Activated naive CD8-positive, alpha-beta T cell treated with anti-CD3 and anti-CD28 coated beads, Interleukin-2, amount 10 ng/mL, durations not matched to agents 7 days and 5 days (primary cell): Measurements from ENCODE around the gene C15orf40. TPM values are rescaled to one million over a fixed set of nuclear protein-coding genes. Genes with fewer than 3 reads are reported as not detected.
A peak's percentile ranks its signal among the peaks of the same experiment; 100 is the strongest.

Experiments used
- ATAC-seq: fragments of 150-1000 bp; cut with Tn5 transposase; one replicate; pipeline ENCODE4 v1.10.0; 2021; ENCODE audit warnings: low read depth, moderate library complexity
- POLR2A ChIA-PET: fragments of 350-600 bp; sonication (Branson Sonifier 250); formaldehyde crosslinking; loops from one replicate; lab custom pipeline; 2021; ENCODE audit warnings: antibody characterized with exemption; lab: Charles Lee
- DNase-seq: peaks from one replicate; pipeline ENCODE4 v3.0.0; 2021
- H3K27ac Mint-ChIP-seq: one replicate; pipeline ENCODE4 v1.8.0; 2022; ENCODE audit warnings: mild to moderate bottlenecking, mixed read lengths
- H3K27me3 Mint-ChIP-seq: one replicate; pipeline ENCODE4 v1.8.0; 2022; ENCODE audit warnings: mild to moderate bottlenecking, moderate library complexity, mixed read lengths
- H3K36me3 Mint-ChIP-seq: one replicate; pipeline ENCODE4 v1.8.0; 2021; ENCODE audit warnings: mild to moderate bottlenecking, mixed read lengths
- H3K4me1 Mint-ChIP-seq: one replicate; pipeline ENCODE4 v1.8.0; 2021; ENCODE audit warnings: mixed read lengths
- H3K4me3 Mint-ChIP-seq: one replicate; pipeline ENCODE4 v1.8.0; 2022; ENCODE audit warnings: mild to moderate bottlenecking, moderate library complexity, mixed read lengths
- H3K9me3 Mint-ChIP-seq: one replicate; pipeline ENCODE4 v1.8.0; 2021; ENCODE audit warnings: mixed read lengths
- total RNA-seq, 2 experiments: library from RNA; stranded (reverse); gene quantifications; one replicate each; pipeline ENCODE4 v1.2.3, GENCODE V29; 2021

The C15orf40 gene
- total RNA-seq, 2 experiments from 2014 or later = 28.5 to 35.4 TPM

DNA sequence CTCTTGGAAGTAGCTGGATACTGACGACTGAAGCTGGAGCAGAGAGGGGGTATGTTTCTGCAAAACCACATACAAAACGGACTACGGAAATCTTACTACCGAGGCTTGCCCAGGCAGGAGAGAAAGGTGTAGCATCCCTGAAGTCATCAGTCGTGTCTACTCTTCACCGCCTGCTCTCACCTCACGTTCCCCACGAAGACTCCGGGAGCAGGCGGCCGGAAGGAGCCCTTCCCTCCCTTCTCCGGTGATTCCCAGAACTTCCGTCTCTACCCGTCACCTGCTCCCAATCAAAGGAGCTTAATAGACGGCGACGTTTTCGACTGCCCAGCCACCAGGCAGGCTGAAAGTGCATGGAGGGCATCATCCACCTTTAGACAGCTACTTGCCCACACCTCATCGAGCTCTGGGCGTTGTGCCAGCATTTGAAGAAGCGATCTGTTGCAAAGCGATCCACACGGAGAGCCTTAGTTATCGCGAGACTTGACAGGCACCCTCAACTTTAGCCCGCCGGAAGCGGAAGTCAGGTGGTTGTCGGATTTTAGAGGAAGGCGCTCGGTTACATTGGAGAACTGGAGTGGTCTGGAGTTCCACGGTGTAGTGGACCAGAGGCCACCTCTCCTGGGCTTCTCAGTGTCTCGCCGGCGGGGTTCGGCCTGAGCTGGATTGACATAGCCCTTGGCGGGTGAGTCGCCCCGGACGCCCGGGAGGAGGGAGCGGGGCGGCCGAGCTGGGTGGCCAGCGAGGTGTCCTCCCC lies 25.6 kb downstream of the C15orf40 start, which contains the start of gene RAMAC:
Gene RAMAC, plus strand, starts transcription at position 523 of the 754 bp plus-strand sequence. CDS start 2,809 bp downstream, outside the sequence.
- Mint-ChIP-seq H3K9me3 (no peaks in the 10 kb centered on the region), H3K27me3 (no peaks in the 10 kb centered on the region), H3K4me3 (peak within 1 kb of the TSS; percentile 90), H3K4me1 (peaks cover 27% of the 10 kb centered on the region), H3K36me3 (peaks cover 24% of the 10 kb centered on the region), H3K27ac (peak within 1 kb of the TSS; percentile 98)
- ATAC-seq = peak; percentile 92
- POLR2A ChIA-PET = interaction anchor here (1.2 to 2.3 kb wide), 9 partner anchors 14 to 445 kb away, joined by 3 to 17 read pairs (median 7); partner anchors contain the start of genes C15orf40 and RPS17
- peak; percentile 83 for DNase-seq

- H3K4me1 Mint-ChIP-seq = peaks cover 13% of the 10 kb centered on the region
- no peaks in the 10 kb centered on the region for H3K9me3 Mint-ChIP-seq
- DNase-seq = no peak
- H3K4me3 Mint-ChIP-seq = no peak overlapping the region
- H3K27me3 Mint-ChIP-seq = no peaks in the 10 kb centered on the region
- POLR2A ChIA-PET = no interaction called here
- ATAC-seq = no peak
- no peak overlapping the region for H3K27ac Mint-ChIP-seq
- H3K36me3 Mint-ChIP-seq = peaks cover 10% of the 10 kb centered on the region
Measured at GRCh38 chr15:82980981-82981380, 30.5 kb downstream of the C15orf40 start.

GRCh38 chr15:82979726-82980125 lies 31.7 kb downstream of the C15orf40 start:
- no peak overlapping the region for H3K4me3 Mint-ChIP-seq
- no peaks in the 10 kb centered on the region for H3K27me3 Mint-ChIP-seq
- H3K9me3 Mint-ChIP-seq = no peaks in the 10 kb centered on the region
- H3K4me1 Mint-ChIP-seq = peaks cover 9% of the 10 kb centered on the region
- POLR2A ChIA-PET = no interaction called here
- DNase-seq (no peak), ATAC-seq (no peak)
- no peak overlapping the region for H3K27ac Mint-ChIP-seq
- peaks cover 10% of the 10 kb centered on the region for H3K36me3 Mint-ChIP-seq

- Mint-ChIP-seq H3K27ac (no peak overlapping the region), H3K4me3 (no peak overlapping the region), H3K4me1 (peaks cover 9% of the 10 kb centered on the region), H3K9me3 (no peaks in the 10 kb centered on the region), H3K36me3 (peaks cover 8% of the 10 kb centered on the region), H3K27me3 (no peaks in the 10 kb centered on the region)
- DNase-seq (no peak), ATAC-seq (no peak)
- POLR2A ChIA-PET = no interaction called here
Measured at GRCh38 chr15:82978438-82978837, 33.0 kb downstream of the C15orf40 start.

GRCh38 chr15:82977076-82977475 lies 34.4 kb downstream of the C15orf40 start:
- Mint-ChIP-seq H3K9me3 (no peaks in the 10 kb centered on the region), H3K27me3 (no peaks in the 10 kb centered on the region), H3K4me3 (no peak overlapping the region), H3K4me1 (peaks cover 8% of the 10 kb centered on the region), H3K36me3 (peaks cover 8% of the 10 kb centered on the region), H3K27ac (no peak overlapping the region)
- DNase-seq = no peak
- POLR2A ChIA-PET = no interaction called here
- ATAC-seq = no peak

- ATAC-seq = no peak
- POLR2A ChIA-PET = interaction anchor here (2.8 kb wide), 1 partner anchor 13 kb away, joined by 10 read pairs; the partner anchor contains the start of gene RAMAC
- no peaks in the 10 kb centered on the region for H3K9me3 Mint-ChIP-seq
- no peak for DNase-seq
- peaks cover 10% of the 10 kb centered on the region for H3K4me1 Mint-ChIP-seq
- peaks cover 3% of the 10 kb centered on the region for H3K36me3 Mint-ChIP-seq
- H3K4me3 Mint-ChIP-seq = no peak overlapping the region
- peaks cover 3% of the 10 kb centered on the region for H3K27me3 Mint-ChIP-seq
- no peak overlapping the region for H3K27ac Mint-ChIP-seq
Measured at GRCh38 chr15:82972990-82973389, 38.4 kb downstream of the C15orf40 start.

DNA sequence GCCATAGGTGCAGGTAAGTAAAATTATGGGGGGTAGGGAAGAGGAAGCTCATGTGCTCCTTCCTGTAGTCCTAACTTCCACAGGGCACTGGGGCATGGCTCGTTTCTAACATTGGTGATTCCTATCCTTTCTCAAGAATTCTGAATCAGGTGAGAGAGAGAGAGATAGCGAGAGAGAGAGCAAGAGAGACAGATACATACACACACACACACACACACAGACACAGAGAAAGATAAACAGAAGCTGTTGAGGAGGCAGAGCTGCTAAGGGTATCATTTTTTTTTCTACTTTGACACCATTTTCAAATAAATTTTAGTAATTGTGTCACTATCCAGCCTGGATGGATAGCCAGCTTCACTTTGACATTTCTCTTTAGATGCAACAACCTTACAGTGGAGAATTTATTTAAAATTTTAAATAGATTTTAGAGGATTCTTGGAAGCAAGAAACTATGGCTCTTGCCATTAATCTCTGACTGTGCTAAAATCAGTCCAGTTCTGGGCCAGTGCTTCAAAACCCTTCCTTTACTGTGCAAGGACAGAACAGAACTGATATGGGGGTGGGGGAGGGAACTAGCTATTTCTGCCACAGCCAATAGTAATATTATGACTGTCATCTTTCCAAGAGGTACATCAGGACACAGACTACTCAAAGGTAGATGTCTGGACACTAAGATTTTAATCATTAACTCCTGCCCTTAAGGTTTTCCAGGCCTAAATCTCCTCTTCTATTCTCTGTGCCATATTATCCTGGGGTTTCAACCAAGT lies 40.0 kb downstream of the C15orf40 start:
- POLR2A ChIA-PET = interaction anchor here (2.8 kb wide), 1 partner anchor 15 kb away, joined by 10 read pairs; the partner anchor contains the start of gene RAMAC
- Mint-ChIP-seq H3K4me1 (peaks cover 16% of the 10 kb centered on the region), H3K36me3 (peaks cover 2% of the 10 kb centered on the region), H3K27ac (no peak overlapping the region), H3K9me3 (no peaks in the 10 kb centered on the region), H3K27me3 (peaks cover 3% of the 10 kb centered on the region), H3K4me3 (no peak overlapping the region)
- no peak for DNase-seq
- ATAC-seq = no peak

DNA sequence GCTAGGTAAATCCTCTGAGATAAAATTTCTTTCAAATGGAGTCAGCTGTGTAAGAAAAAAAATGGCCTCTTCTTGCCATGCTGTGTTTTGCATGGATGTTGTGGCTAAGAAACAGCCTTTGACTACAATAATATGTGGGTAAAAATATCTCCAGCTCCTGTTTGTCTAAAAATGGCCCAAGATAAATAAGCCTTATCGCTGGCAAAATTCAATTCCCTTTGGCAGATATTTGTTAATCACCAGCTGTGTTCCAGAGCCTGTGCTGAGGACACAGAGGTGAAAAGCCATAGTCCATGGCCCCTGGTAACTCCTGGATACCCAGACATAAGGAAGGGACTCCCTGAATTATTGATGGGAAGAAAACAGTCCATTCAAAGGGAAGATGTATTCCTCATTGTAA lies 40.7 kb downstream of the C15orf40 start:
- Mint-ChIP-seq H3K4me1 (peaks cover 23% of the 10 kb centered on the region), H3K27ac (no peak overlapping the region), H3K9me3 (no peaks in the 10 kb centered on the region), H3K4me3 (no peak overlapping the region), H3K27me3 (peaks cover 3% of the 10 kb centered on the region), H3K36me3 (peaks cover 2% of the 10 kb centered on the region)
- DNase-seq (no peak), ATAC-seq (no peak)
- POLR2A ChIA-PET = interaction anchor here (2.8 kb wide), 1 partner anchor 15 kb away, joined by 10 read pairs; the partner anchor contains the start of gene RAMAC

DNA sequence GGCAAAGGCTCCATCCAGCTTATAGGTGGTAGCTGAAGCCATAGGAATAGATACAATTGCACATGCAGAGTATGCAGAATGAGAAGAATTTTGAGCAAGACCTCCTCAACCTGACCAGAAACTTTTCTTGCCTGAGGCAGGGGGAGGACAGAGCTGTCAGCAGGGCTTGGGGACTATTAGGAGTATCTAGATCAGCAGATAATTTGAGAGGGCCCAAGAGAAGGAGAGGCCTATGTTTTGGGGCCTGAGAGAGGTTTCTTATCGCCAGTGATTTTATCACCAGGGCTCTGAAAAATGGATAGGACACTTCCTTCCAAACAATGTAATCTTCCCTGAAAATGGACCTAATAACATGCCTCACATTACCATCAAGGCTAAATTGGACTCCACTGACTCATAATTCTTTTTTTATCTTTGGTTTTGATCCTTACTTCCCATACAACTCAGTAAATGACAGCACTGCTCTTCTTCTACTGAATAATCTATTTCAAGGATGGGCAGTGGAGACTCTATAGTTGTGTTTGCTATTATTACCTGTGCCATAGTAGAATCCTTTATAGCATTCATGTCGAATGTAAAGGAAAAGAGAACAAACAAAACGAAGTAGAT lies 41.3 kb downstream of the C15orf40 start:
- POLR2A ChIA-PET = interaction anchor here (2.8 kb wide), 1 partner anchor 16 kb away, joined by 10 read pairs; the partner anchor contains the start of gene RAMAC
- Mint-ChIP-seq H3K27ac (no peak overlapping the region), H3K9me3 (no peaks in the 10 kb centered on the region), H3K36me3 (peaks cover 2% of the 10 kb centered on the region), H3K4me1 (peaks cover 24% of the 10 kb centered on the region), H3K4me3 (no peak overlapping the region), H3K27me3 (peaks cover 3% of the 10 kb centered on the region)
- ATAC-seq (no peak), DNase-seq (no peak)

DNA sequence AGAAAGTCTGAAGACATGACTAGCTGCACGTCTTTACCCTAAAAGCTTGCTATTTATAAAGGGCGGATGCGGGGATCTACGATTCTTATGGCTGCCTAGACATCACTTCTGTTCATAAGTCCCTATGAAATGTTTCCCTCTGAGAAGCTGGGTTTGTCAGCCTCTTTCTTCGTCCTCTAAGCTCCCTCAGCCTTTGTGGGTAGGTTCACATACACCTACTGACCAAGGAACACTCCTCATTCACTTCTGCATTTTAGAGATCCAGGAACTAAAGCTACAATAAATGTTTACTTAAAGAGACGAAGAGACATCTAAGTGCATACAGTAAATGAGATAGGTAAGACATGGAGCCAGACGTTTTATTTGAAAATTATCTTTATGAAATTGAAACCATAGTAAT lies 42.1 kb downstream of the C15orf40 start:
- no peak overlapping the region for H3K4me3 Mint-ChIP-seq
- DNase-seq (no peak), ATAC-seq (no peak)
- POLR2A ChIA-PET = interaction anchor here (0.8 to 1.0 kb wide), 2 partner anchors 42 to 98 kb away, joined by 4 read pairs; partner anchors contain the start of genes BTBD1 and C15orf40
- no peak overlapping the region for H3K27ac Mint-ChIP-seq
- no peaks in the 10 kb centered on the region for H3K9me3 Mint-ChIP-seq
- H3K36me3 Mint-ChIP-seq = peaks cover 2% of the 10 kb centered on the region
- peaks cover 24% of the 10 kb centered on the region for H3K4me1 Mint-ChIP-seq
- peaks cover 3% of the 10 kb centered on the region for H3K27me3 Mint-ChIP-seq

- Mint-ChIP-seq H3K27ac (no peak overlapping the region), H3K9me3 (no peaks in the 10 kb centered on the region), H3K4me3 (no peak overlapping the region), H3K27me3 (peaks cover 8% of the 10 kb centered on the region), H3K36me3 (peaks cover 2% of the 10 kb centered on the region), H3K4me1 (peaks cover 22% of the 10 kb centered on the region)
- ATAC-seq = no peak
- POLR2A ChIA-PET = interaction anchor here (0.6 kb wide), 1 partner anchor 14 kb away, joined by 3 read pairs; no protein-coding TSS in a partner anchor
- DNase-seq = no peak
Measured at GRCh38 chr15:82968066-82968465, 43.4 kb downstream of the C15orf40 start.

GRCh38 chr15:82966671-82967071 lies 44.8 kb downstream of the C15orf40 start:
- peak overlapping the region; percentile 47 for H3K27ac Mint-ChIP-seq
- peaks cover 8% of the 10 kb centered on the region for H3K27me3 Mint-ChIP-seq
- peaks cover 2% of the 10 kb centered on the region for H3K36me3 Mint-ChIP-seq
- POLR2A ChIA-PET = interaction anchor here (1.3 kb wide), 1 partner anchor 19 kb away, joined by 7 read pairs; the partner anchor contains the start of gene RAMAC
- H3K4me1 Mint-ChIP-seq = peaks cover 21% of the 10 kb centered on the region
- DNase-seq (no peak), ATAC-seq (peak; percentile 81)
- peak overlapping the region; percentile 44 for H3K4me3 Mint-ChIP-seq
- H3K9me3 Mint-ChIP-seq = no peaks in the 10 kb centered on the region

- Mint-ChIP-seq H3K9me3 (no peaks in the 10 kb centered on the region), H3K4me3 (no peak overlapping the region), H3K36me3 (peaks cover 2% of the 10 kb centered on the region), H3K4me1 (peaks cover 21% of the 10 kb centered on the region), H3K27me3 (peaks cover 6% of the 10 kb centered on the region), H3K27ac (no peak overlapping the region)
- ATAC-seq = no peak
- DNase-seq = no peak
- POLR2A ChIA-PET = no interaction called here
Measured at GRCh38 chr15:82964890-82965289, 46.5 kb downstream of the C15orf40 start.
